C4-2B (cell line): ENCODE results near the gene FXYD1.

Experiments
- ZFX ChIP-seq: fragments of 450-650 bp; IDR thresholded peaks from 2 replicates; pipeline ENCODE4 v1.6.1; 2017
- TF ChIP-seq, protein P1 (sequence below): fragments of 450-650 bp; conservative IDR thresholded peaks from 2 replicates; pipeline ENCODE4 v1.5.1; 2017; ENCODE audit warnings: mild to moderate bottlenecking

DNA sequence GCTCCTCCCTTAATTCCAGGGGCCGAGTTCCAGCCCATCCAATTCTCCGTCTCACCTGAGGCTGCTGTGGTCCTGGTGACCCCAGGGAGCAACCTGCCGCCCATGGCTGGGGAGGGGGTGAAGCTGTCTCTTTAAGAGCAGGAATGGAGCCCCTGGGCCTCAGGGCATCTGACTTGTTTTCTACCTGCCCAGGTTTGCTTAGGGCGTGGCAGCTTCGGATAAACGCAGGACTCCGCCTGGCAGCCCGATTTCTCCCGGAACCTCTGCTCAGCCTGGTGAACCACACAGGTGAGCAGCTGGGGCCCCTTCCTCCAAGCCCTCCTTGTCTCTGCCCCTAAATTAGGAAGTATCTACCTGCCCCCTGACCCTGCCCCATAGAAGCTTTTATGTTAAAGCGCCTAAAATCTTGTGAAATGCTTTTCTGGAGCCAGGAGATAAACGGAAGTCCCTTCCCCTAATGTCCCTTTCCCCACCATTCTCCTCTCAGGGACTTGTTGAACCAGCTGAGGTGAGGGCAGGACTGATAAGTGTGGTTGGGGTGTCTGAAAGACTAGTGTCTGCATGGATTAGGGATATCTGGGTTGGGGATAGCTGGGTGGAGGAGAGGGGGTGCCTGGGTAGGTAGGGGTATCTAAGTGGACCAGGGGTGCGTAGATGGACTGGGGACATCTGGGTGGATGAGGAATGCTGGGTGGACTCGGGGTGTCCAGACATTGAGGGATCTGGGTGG is 22.4 kb upstream of the FXYD1 start:
- TF ChIP-seq, protein P1, sequence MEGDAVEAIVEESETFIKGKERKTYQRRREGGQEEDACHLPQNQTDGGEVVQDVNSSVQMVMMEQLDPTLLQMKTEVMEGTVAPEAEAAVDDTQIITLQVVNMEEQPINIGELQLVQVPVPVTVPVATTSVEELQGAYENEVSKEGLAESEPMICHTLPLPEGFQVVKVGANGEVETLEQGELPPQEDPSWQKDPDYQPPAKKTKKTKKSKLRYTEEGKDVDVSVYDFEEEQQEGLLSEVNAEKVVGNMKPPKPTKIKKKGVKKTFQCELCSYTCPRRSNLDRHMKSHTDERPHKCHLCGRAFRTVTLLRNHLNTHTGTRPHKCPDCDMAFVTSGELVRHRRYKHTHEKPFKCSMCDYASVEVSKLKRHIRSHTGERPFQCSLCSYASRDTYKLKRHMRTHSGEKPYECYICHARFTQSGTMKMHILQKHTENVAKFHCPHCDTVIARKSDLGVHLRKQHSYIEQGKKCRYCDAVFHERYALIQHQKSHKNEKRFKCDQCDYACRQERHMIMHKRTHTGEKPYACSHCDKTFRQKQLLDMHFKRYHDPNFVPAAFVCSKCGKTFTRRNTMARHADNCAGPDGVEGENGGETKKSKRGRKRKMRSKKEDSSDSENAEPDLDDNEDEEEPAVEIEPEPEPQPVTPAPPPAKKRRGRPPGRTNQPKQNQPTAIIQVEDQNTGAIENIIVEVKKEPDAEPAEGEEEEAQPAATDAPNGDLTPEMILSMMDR = no peak
- no peak for TF ChIP-seq ZFX
